Measurements from ENCODE around the gene MYBPC1. TPM values are rescaled to one million over a fixed set of nuclear protein-coding genes. Genes with fewer than 3 reads are reported as not detected.

The MYBPC1 gene
- total and polyA plus RNA-seq, 3 experiments from 2014 or later, result not detected

- Mint-ChIP-seq H3K4me3 (no peak overlapping the region), H3K27me3 (no peaks in the 10 kb centered on the region), H3K9me3 (no peaks in the 10 kb centered on the region), H3K27ac (no peak overlapping the region), H3K4me1 (peaks cover 26 to 64% (median 38%) of the 10 kb centered on the region in 3 donors), H3K36me3 (no peaks in the 10 kb centered on the region)
- POLR2A ChIA-PET, result no interaction called here
- DNase-seq, result no peak
- H3K27ac ChIP-seq (ENCODE audit: low read depth, low read length), result no peak overlapping the region
- no peaks in the 10 kb centered on the region for H3K27me3 ChIP-seq (ENCODE audit: insufficient read depth, low read length, poor library complexity, severe bottlenecking)
- no peaks in the 10 kb centered on the region for H3K36me3 ChIP-seq (ENCODE audit: insufficient read depth, low read length)
- CTCF ChIA-PET, result interaction anchor here (1.4 kb wide), 1 partner anchor 56 kb away, joined by 3 read pairs; no protein-coding TSS in a partner anchor
- H3K4me3 ChIP-seq (ENCODE audit: low read length), result no peak overlapping the region
- H3K4me1 ChIP-seq (ENCODE audit: insufficient read depth, low read length), result no peaks in the 10 kb centered on the region
- no peaks in the 10 kb centered on the region for H3K9me3 ChIP-seq (ENCODE audit: low read length)
Observed at GRCh38 chr12:101703487-101703886, 108.7 kb downstream of the MYBPC1 start.

GRCh38 chr12:101706403-101706802, 111.6 kb downstream of the MYBPC1 start:
- Mint-ChIP-seq H3K27me3 (no peaks in the 10 kb centered on the region), H3K9me3 (no peaks in the 10 kb centered on the region), H3K27ac (no peak overlapping the region), H3K4me1 (peaks cover 11 to 57% (median 23%) of the 10 kb centered on the region in 3 donors), H3K4me3 (no peak overlapping the region), H3K36me3 (no peaks in the 10 kb centered on the region)
- Histone ChIP-seq H3K27me3 (ENCODE audit: insufficient read depth, low read length, poor library complexity, severe bottlenecking) (no peaks in the 10 kb centered on the region), H3K36me3 (ENCODE audit: insufficient read depth, low read length) (no peaks in the 10 kb centered on the region), H3K27ac (ENCODE audit: low read depth, low read length) (no peak overlapping the region), H3K9me3 (ENCODE audit: low read length) (no peaks in the 10 kb centered on the region), H3K4me3 (ENCODE audit: low read length) (no peak overlapping the region), H3K4me1 (ENCODE audit: insufficient read depth, low read length) (peaks cover 4% of the 10 kb centered on the region)
- ChIA-PET CTCF (no interaction called here), POLR2A (no interaction called here)
- DNase-seq, result no peak

GRCh38 chr12:101707131-101707782, 112.5 kb downstream of the MYBPC1 start:
- Mint-ChIP-seq H3K9me3 (no peaks in the 10 kb centered on the region), H3K36me3 (no peaks in the 10 kb centered on the region), H3K27me3 (no peaks in the 10 kb centered on the region), H3K4me1 (peaks cover 8 to 49% (median 20%) of the 10 kb centered on the region in 3 donors), H3K4me3 (no peak overlapping the region), H3K27ac (peak overlapping the region in 2 of 8 donors; percentile 1 to 13)
- Histone ChIP-seq H3K9me3 (ENCODE audit: low read length) (no peaks in the 10 kb centered on the region), H3K27me3 (ENCODE audit: insufficient read depth, low read length, poor library complexity, severe bottlenecking) (no peaks in the 10 kb centered on the region), H3K27ac (ENCODE audit: low read depth, low read length) (no peak overlapping the region), H3K36me3 (ENCODE audit: insufficient read depth, low read length) (no peaks in the 10 kb centered on the region), H3K4me1 (ENCODE audit: insufficient read depth, low read length) (peaks cover 4% of the 10 kb centered on the region), H3K4me3 (ENCODE audit: low read length) (no peak overlapping the region)
- no peak for DNase-seq
- ChIA-PET POLR2A (no interaction called here), CTCF (interaction anchor here (0.9 kb wide), 1 partner anchor 7 kb away, joined by 3 read pairs; no protein-coding TSS in a partner anchor)

GRCh38 chr12:101710288-101710687, 115.5 kb downstream of the MYBPC1 start:
- no peak overlapping the region for H3K4me3 Mint-ChIP-seq
- Histone ChIP-seq H3K27me3 (ENCODE audit: insufficient read depth, low read length, poor library complexity, severe bottlenecking) (no peaks in the 10 kb centered on the region), H3K9me3 (ENCODE audit: low read length) (no peaks in the 10 kb centered on the region), H3K4me1 (ENCODE audit: insufficient read depth, low read length) (peaks cover 4% of the 10 kb centered on the region), H3K27ac (ENCODE audit: low read depth, low read length) (no peak overlapping the region), H3K4me3 (ENCODE audit: low read length) (no peak overlapping the region), H3K36me3 (ENCODE audit: insufficient read depth, low read length) (no peaks in the 10 kb centered on the region)
- DNase-seq, result no peak
- H3K9me3 Mint-ChIP-seq, result no peaks in the 10 kb centered on the region
- no peak overlapping the region for H3K27ac Mint-ChIP-seq
- ChIA-PET CTCF (no interaction called here), POLR2A (no interaction called here)
- no peaks in the 10 kb centered on the region for H3K27me3 Mint-ChIP-seq
- H3K4me1 Mint-ChIP-seq, result peaks cover 8 to 39% (median 15%) of the 10 kb centered on the region in 3 donors
- peaks cover 0 to 1% (median 0%) of the 10 kb centered on the region in 3 donors for H3K36me3 Mint-ChIP-seq

GRCh38 chr12:101713059-101713682, 118.4 kb downstream of the MYBPC1 start:
- H3K27ac ChIP-seq (ENCODE audit: low read depth, low read length), result no peak overlapping the region
- CTCF ChIA-PET, result no interaction called here
- peaks cover 7 to 23% (median 8%) of the 10 kb centered on the region in 3 donors for H3K4me1 Mint-ChIP-seq

GRCh38 chr12:101713930-101714329, 119.2 kb downstream of the MYBPC1 start:
- H3K4me1 Mint-ChIP-seq, result peaks cover 7 to 21% (median 8%) of the 10 kb centered on the region in 3 donors
- H3K27ac ChIP-seq (ENCODE audit: low read depth, low read length), result no peak overlapping the region
- H3K36me3 Mint-ChIP-seq, result peaks cover 0 to 10% (median 0%) of the 10 kb centered on the region in 3 donors
- no peaks in the 10 kb centered on the region for H3K27me3 ChIP-seq (ENCODE audit: insufficient read depth, low read length, poor library complexity, severe bottlenecking)
- ChIA-PET CTCF (no interaction called here), POLR2A (no interaction called here)
- peaks cover 4% of the 10 kb centered on the region for H3K4me1 ChIP-seq (ENCODE audit: insufficient read depth, low read length)
- no peaks in the 10 kb centered on the region for H3K27me3 Mint-ChIP-seq
- no peaks in the 10 kb centered on the region for H3K36me3 ChIP-seq (ENCODE audit: insufficient read depth, low read length)
- no peak overlapping the region for H3K4me3 ChIP-seq (ENCODE audit: low read length)
- no peak overlapping the region for H3K27ac Mint-ChIP-seq
- no peaks in the 10 kb centered on the region for H3K9me3 Mint-ChIP-seq
- H3K9me3 ChIP-seq (ENCODE audit: low read length), result no peaks in the 10 kb centered on the region
- no peak overlapping the region for H3K4me3 Mint-ChIP-seq
- no peak for DNase-seq

More at GRCh38 chr12:101713059-101713682, 118.4 kb downstream of the MYBPC1 start:
- Histone ChIP-seq H3K4me1 (ENCODE audit: insufficient read depth, low read length) (peaks cover 4% of the 10 kb centered on the region), H3K36me3 (ENCODE audit: insufficient read depth, low read length) (no peaks in the 10 kb centered on the region), H3K9me3 (ENCODE audit: low read length) (no peaks in the 10 kb centered on the region), H3K27me3 (ENCODE audit: insufficient read depth, low read length, poor library complexity, severe bottlenecking) (no peaks in the 10 kb centered on the region), H3K4me3 (ENCODE audit: low read length) (no peak overlapping the region)
- H3K9me3 Mint-ChIP-seq, result no peaks in the 10 kb centered on the region
- POLR2A ChIA-PET, result no interaction called here
- H3K4me3 Mint-ChIP-seq, result no peak overlapping the region
- peaks cover 0 to 8% (median 0%) of the 10 kb centered on the region in 3 donors for H3K36me3 Mint-ChIP-seq
- DNase-seq, result no peak
- H3K27me3 Mint-ChIP-seq, result no peaks in the 10 kb centered on the region
- H3K27ac Mint-ChIP-seq, result no peak overlapping the region

GRCh38 chr12:101714877-101715444, 120.2 kb downstream of the MYBPC1 start:
- Histone ChIP-seq H3K27me3 (ENCODE audit: insufficient read depth, low read length, poor library complexity, severe bottlenecking) (no peaks in the 10 kb centered on the region), H3K27ac (ENCODE audit: low read depth, low read length) (no peak overlapping the region), H3K9me3 (ENCODE audit: low read length) (no peaks in the 10 kb centered on the region), H3K4me3 (ENCODE audit: low read length) (no peak overlapping the region), H3K36me3 (ENCODE audit: insufficient read depth, low read length) (no peaks in the 10 kb centered on the region), H3K4me1 (ENCODE audit: insufficient read depth, low read length) (no peaks in the 10 kb centered on the region)
- POLR2A ChIA-PET, result no interaction called here
- H3K27ac Mint-ChIP-seq, result no peak overlapping the region
- H3K27me3 Mint-ChIP-seq, result no peaks in the 10 kb centered on the region
- peaks cover 0 to 13% (median under 1%) of the 10 kb centered on the region in 3 donors for H3K4me1 Mint-ChIP-seq
- DNase-seq, result no peak
- H3K4me3 Mint-ChIP-seq, result no peak overlapping the region
- H3K36me3 Mint-ChIP-seq, result peaks cover 0 to 10% (median 0%) of the 10 kb centered on the region in 3 donors
- no peaks in the 10 kb centered on the region for H3K9me3 Mint-ChIP-seq
- CTCF ChIA-PET, result no interaction called here

GRCh38 chr12:101719566-101719965, 124.8 kb downstream of the MYBPC1 start:
- Histone ChIP-seq H3K27me3 (ENCODE audit: insufficient read depth, low read length, poor library complexity, severe bottlenecking) (no peaks in the 10 kb centered on the region), H3K4me1 (ENCODE audit: insufficient read depth, low read length) (no peaks in the 10 kb centered on the region), H3K4me3 (ENCODE audit: low read length) (no peak overlapping the region), H3K27ac (ENCODE audit: low read depth, low read length) (no peak overlapping the region), H3K9me3 (ENCODE audit: low read length) (no peaks in the 10 kb centered on the region), H3K36me3 (ENCODE audit: insufficient read depth, low read length) (no peaks in the 10 kb centered on the region)
- H3K9me3 Mint-ChIP-seq, result no peaks in the 10 kb centered on the region
- H3K36me3 Mint-ChIP-seq, result peaks cover 0 to 24% (median 6%) of the 10 kb centered on the region in 3 donors
- H3K27me3 Mint-ChIP-seq, result no peaks in the 10 kb centered on the region
- H3K4me1 Mint-ChIP-seq, result no peaks in the 10 kb centered on the region
- no peak for DNase-seq
- no peak overlapping the region for H3K4me3 Mint-ChIP-seq
- H3K27ac Mint-ChIP-seq, result no peak overlapping the region
- CTCF ChIA-PET, result no interaction called here
- POLR2A ChIA-PET, result no interaction called here
